ENCODE results near the gene LAPTM5. TPM values are rescaled to one million over a fixed set of nuclear protein-coding genes. Genes with fewer than 3 reads are reported as not detected.
"Not testable (repeated sequence)": the region's sequence is repeated elsewhere in the genome, so short reads cannot be mapped to it uniquely, and the experiment has no call there.

Gene LAPTM5
- polyA plus RNA-seq, 4 donors, result 10.5 to 58.1 (median 46.0) TPM

GRCh38 chr1:30799233-30799511, 41.6 kb upstream of the LAPTM5 start:
- H3K27ac ChIP-seq (ENCODE audit: low read depth in 1 of 3, low read length in 2 of 3), result no peak overlapping the region
- peaks cover 0 to 8% (median 0%) of the 10 kb centered on the region in 3 donors for H3K4me1 ChIP-seq (ENCODE audit: control insufficient read depth in 3 of 3, insufficient read depth in 2 of 3, low read depth in 1 of 3, low read length in 2 of 3)

GRCh38 chr1:30798389-30799232, 41.0 kb upstream of the LAPTM5 start:
- 59 to 69% (median 68%) methylated on average over 9 of the region's 9 CpGs for WGBS, 3 donors
- H3K4me3 ChIP-seq (ENCODE audit: low read depth in 1 of 3, low read length in 3 of 3), result no peak overlapping the region
- peak overlapping the region in 1 of 3 donors; percentile 36 for H3K27ac ChIP-seq (ENCODE audit: low read depth in 1 of 3, low read length in 2 of 3)
- no peaks in the 10 kb centered on the region for H3K9me3 ChIP-seq (ENCODE audit: control insufficient read depth in 2 of 2, insufficient read depth in 1 of 2, low read depth in 1 of 2, low read length in 1 of 2)
- peaks cover 0 to 4% (median 0%) of the 10 kb centered on the region in 3 donors for H3K4me1 ChIP-seq (ENCODE audit: control insufficient read depth in 3 of 3, insufficient read depth in 2 of 3, low read depth in 1 of 3, low read length in 2 of 3)
- no peak for FAIRE-seq
- no peak for DNase-seq
- H3K36me3 ChIP-seq (ENCODE audit: control insufficient read depth in 3 of 3, insufficient read depth in 2 of 3, low read depth in 1 of 3, low read length in 3 of 3), result peaks cover 0 to 2% (median 0%) of the 10 kb centered on the region in 3 donors
- H3K27me3 ChIP-seq (ENCODE audit: control insufficient read depth in 3 of 3, insufficient read depth in 3 of 3, low read length in 3 of 3), result no peaks in the 10 kb centered on the region

More at GRCh38 chr1:30799233-30799511, 41.6 kb upstream of the LAPTM5 start:
- H3K36me3 ChIP-seq (ENCODE audit: control insufficient read depth in 3 of 3, insufficient read depth in 2 of 3, low read depth in 1 of 3, low read length in 3 of 3), result peaks cover 0 to 2% (median 0%) of the 10 kb centered on the region in 3 donors
- FAIRE-seq, result no peak
- no peaks in the 10 kb centered on the region for H3K27me3 ChIP-seq (ENCODE audit: control insufficient read depth in 3 of 3, insufficient read depth in 3 of 3, low read length in 3 of 3)
- H3K4me3 ChIP-seq (ENCODE audit: low read depth in 1 of 3, low read length in 3 of 3), result no peak overlapping the region
- no peak for DNase-seq
- no peaks in the 10 kb centered on the region for H3K9me3 ChIP-seq (ENCODE audit: control insufficient read depth in 2 of 2, insufficient read depth in 1 of 2, low read depth in 1 of 2, low read length in 1 of 2)

GRCh38 chr1:30795026-30795425, 37.5 kb upstream of the LAPTM5 start:
- no peak overlapping the region for H3K4me3 ChIP-seq (ENCODE audit: low read depth in 1 of 3, low read length in 3 of 3)
- no peak for DNase-seq
- H3K27ac ChIP-seq (ENCODE audit: low read depth in 1 of 3, low read length in 2 of 3), result no peak overlapping the region
- no peaks in the 10 kb centered on the region for H3K4me1 ChIP-seq (ENCODE audit: control insufficient read depth in 3 of 3, insufficient read depth in 2 of 3, low read depth in 1 of 3, low read length in 2 of 3)
- FAIRE-seq, result no peak
- WGBS, 3 donors, result 51 to 56% (median 54%) methylated on average over 5 of the region's 5 CpGs
- H3K27me3 ChIP-seq (ENCODE audit: control insufficient read depth in 3 of 3, insufficient read depth in 3 of 3, low read length in 3 of 3), result peaks cover 0 to 13% (median 0%) of the 10 kb centered on the region in 3 donors
- H3K36me3 ChIP-seq (ENCODE audit: control insufficient read depth in 3 of 3, insufficient read depth in 2 of 3, low read depth in 1 of 3, low read length in 3 of 3), result peaks cover 0 to 2% (median 0%) of the 10 kb centered on the region in 3 donors
- no peaks in the 10 kb centered on the region for H3K9me3 ChIP-seq (ENCODE audit: control insufficient read depth in 2 of 2, insufficient read depth in 1 of 2, low read depth in 1 of 2, low read length in 1 of 2)

DNA sequence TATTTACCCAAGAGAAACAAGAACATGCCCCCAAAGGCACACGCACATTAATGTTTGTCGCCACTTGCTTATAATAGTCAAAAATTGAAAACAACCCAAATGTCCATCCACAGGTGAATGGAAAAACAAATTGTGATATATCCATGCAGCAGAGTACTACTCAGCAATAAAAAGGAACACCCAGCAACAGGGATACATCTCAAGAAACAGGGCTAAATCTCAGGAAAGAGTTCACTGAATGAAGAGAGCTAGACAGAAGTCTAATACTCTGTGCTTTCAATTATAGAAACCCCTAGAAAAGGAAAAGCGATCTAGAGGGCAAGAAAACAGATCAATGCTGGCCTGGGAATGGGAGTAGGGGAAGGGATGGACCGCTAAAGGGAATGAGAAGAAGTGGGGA, 36.7 kb upstream of the LAPTM5 start:
- Histone ChIP-seq H3K4me1 (ENCODE audit: control insufficient read depth in 3 of 3, insufficient read depth in 2 of 3, low read depth in 1 of 3, low read length in 2 of 3) (no peaks in the 10 kb centered on the region), H3K27ac (ENCODE audit: low read depth in 1 of 3, low read length in 2 of 3) (no peak overlapping the region), H3K9me3 (ENCODE audit: control insufficient read depth in 2 of 2, insufficient read depth in 1 of 2, low read depth in 1 of 2, low read length in 1 of 2) (no peaks in the 10 kb centered on the region), H3K27me3 (ENCODE audit: control insufficient read depth in 3 of 3, insufficient read depth in 3 of 3, low read length in 3 of 3) (peaks cover 0 to 13% (median 0%) of the 10 kb centered on the region in 3 donors), H3K36me3 (ENCODE audit: control insufficient read depth in 3 of 3, insufficient read depth in 2 of 3, low read depth in 1 of 3, low read length in 3 of 3) (peaks cover 0 to 2% (median 0%) of the 10 kb centered on the region in 3 donors), H3K4me3 (ENCODE audit: low read depth in 1 of 3, low read length in 3 of 3) (no peak overlapping the region)
- DNase-seq (no peak), FAIRE-seq (no peak)
- 89 to 92% (median 91%) methylated on average over 4 of the region's 4 CpGs for WGBS, 3 donors

DNA sequence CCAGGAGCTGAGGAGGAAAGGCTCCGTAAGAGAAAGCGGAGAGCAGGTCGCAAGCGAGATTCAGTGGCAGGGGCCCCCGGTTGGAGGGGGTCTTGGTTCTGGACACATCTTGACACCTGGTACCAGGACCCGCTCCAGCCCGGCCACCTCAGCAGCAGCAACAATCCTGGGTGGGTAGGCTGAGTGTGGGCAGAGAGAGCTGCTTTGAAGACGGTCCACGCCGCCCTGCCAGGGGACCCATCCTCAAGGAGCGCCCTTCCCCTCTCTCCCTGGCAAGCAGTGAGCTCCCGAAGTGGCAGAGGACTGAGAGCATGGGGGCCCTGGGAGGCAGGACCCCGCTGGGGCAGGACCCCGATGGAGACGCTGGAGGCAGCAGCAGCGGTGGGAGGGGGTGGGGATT, 35.6 kb upstream of the LAPTM5 start:
- no peaks in the 10 kb centered on the region for H3K9me3 ChIP-seq (ENCODE audit: control insufficient read depth in 2 of 2, insufficient read depth in 1 of 2, low read depth in 1 of 2, low read length in 1 of 2)
- DNase-seq, result no peak

GRCh38 chr1:30791868-30792267, 34.3 kb upstream of the LAPTM5 start:
- H3K36me3 ChIP-seq (ENCODE audit: control insufficient read depth in 3 of 3, insufficient read depth in 2 of 3, low read depth in 1 of 3, low read length in 3 of 3), result no peaks in the 10 kb centered on the region
- FAIRE-seq, result no peak
- WGBS, 3 donors, result 69 to 77% (median 72%) methylated on average over 5 of the region's 5 CpGs

More for the DNA sequence above, 35.6 kb upstream of the LAPTM5 start:
- no peak for FAIRE-seq
- WGBS, 3 donors, result 83 to 86% (median 83%) methylated on average over 14 to 16 of the region's 16 CpGs
- Histone ChIP-seq H3K4me3 (ENCODE audit: low read depth in 1 of 3, low read length in 3 of 3) (no peak overlapping the region), H3K27me3 (ENCODE audit: control insufficient read depth in 3 of 3, insufficient read depth in 3 of 3, low read length in 3 of 3) (peaks cover 0 to 13% (median 0%) of the 10 kb centered on the region in 3 donors), H3K4me1 (ENCODE audit: control insufficient read depth in 3 of 3, insufficient read depth in 2 of 3, low read depth in 1 of 3, low read length in 2 of 3) (no peaks in the 10 kb centered on the region), H3K27ac (ENCODE audit: low read depth in 1 of 3, low read length in 2 of 3) (no peak overlapping the region), H3K36me3 (ENCODE audit: control insufficient read depth in 3 of 3, insufficient read depth in 2 of 3, low read depth in 1 of 3, low read length in 3 of 3) (no peaks in the 10 kb centered on the region)

GRCh38 chr1:30790850-30791778, 33.5 kb upstream of the LAPTM5 start:
- no peaks in the 10 kb centered on the region for H3K36me3 ChIP-seq (ENCODE audit: control insufficient read depth in 3 of 3, insufficient read depth in 2 of 3, low read depth in 1 of 3, low read length in 3 of 3)

More at GRCh38 chr1:30791868-30792267, 34.3 kb upstream of the LAPTM5 start:
- DNase-seq, result no peak
- peaks cover 0 to 13% (median 0%) of the 10 kb centered on the region in 3 donors for H3K27me3 ChIP-seq (ENCODE audit: control insufficient read depth in 3 of 3, insufficient read depth in 3 of 3, low read length in 3 of 3)
- no peaks in the 10 kb centered on the region for H3K4me1 ChIP-seq (ENCODE audit: control insufficient read depth in 3 of 3, insufficient read depth in 2 of 3, low read depth in 1 of 3, low read length in 2 of 3)
- H3K9me3 ChIP-seq (ENCODE audit: control insufficient read depth in 2 of 2, insufficient read depth in 1 of 2, low read depth in 1 of 2, low read length in 1 of 2), result no peaks in the 10 kb centered on the region
- no peak overlapping the region for H3K27ac ChIP-seq (ENCODE audit: low read depth in 1 of 3, low read length in 2 of 3)
- no peak overlapping the region for H3K4me3 ChIP-seq (ENCODE audit: low read depth in 1 of 3, low read length in 3 of 3)

GRCh38 chr1:30790256-30790525, 32.6 kb upstream of the LAPTM5 start:
- not testable (repeated sequence) for H3K4me3 ChIP-seq (ENCODE audit: low read depth in 1 of 3, low read length in 3 of 3); H3K27ac ChIP-seq (ENCODE audit: low read depth in 1 of 3, low read length in 2 of 3); FAIRE-seq; DNase-seq; H3K9me3 ChIP-seq (ENCODE audit: control insufficient read depth in 2 of 2, insufficient read depth in 1 of 2, low read depth in 1 of 2, low read length in 1 of 2); H3K4me1 ChIP-seq (ENCODE audit: control insufficient read depth in 3 of 3, insufficient read depth in 2 of 3, low read depth in 1 of 3, low read length in 2 of 3); H3K36me3 ChIP-seq (ENCODE audit: control insufficient read depth in 3 of 3, insufficient read depth in 2 of 3, low read depth in 1 of 3, low read length in 3 of 3)
- WGBS, 3 donors, result 81 to 90% (median 84%) methylated on average over 5 of the region's 5 CpGs
- peaks cover 0 to 13% (median 0%) of the 10 kb centered on the region in 3 donors for H3K27me3 ChIP-seq (ENCODE audit: control insufficient read depth in 3 of 3, insufficient read depth in 3 of 3, low read length in 3 of 3)

More at GRCh38 chr1:30790850-30791778, 33.5 kb upstream of the LAPTM5 start:
- H3K4me1 ChIP-seq (ENCODE audit: control insufficient read depth in 3 of 3, insufficient read depth in 2 of 3, low read depth in 1 of 3, low read length in 2 of 3), result peaks cover 0 to 4% (median 0%) of the 10 kb centered on the region in 3 donors
- peak in 1 of 2 donors; percentile 12 for DNase-seq
- FAIRE-seq, result no peak
- no peaks in the 10 kb centered on the region for H3K9me3 ChIP-seq (ENCODE audit: control insufficient read depth in 2 of 2, insufficient read depth in 1 of 2, low read depth in 1 of 2, low read length in 1 of 2)
- H3K27ac ChIP-seq (ENCODE audit: low read depth in 1 of 3, low read length in 2 of 3), result no peak overlapping the region
- H3K27me3 ChIP-seq (ENCODE audit: control insufficient read depth in 3 of 3, insufficient read depth in 3 of 3, low read length in 3 of 3), result peaks cover 0 to 13% (median 0%) of the 10 kb centered on the region in 3 donors
- no peak overlapping the region for H3K4me3 ChIP-seq (ENCODE audit: low read depth in 1 of 3, low read length in 3 of 3)
- 47 to 58% (median 48%) methylated on average over 5 of the region's 5 CpGs for WGBS, 3 donors
